Measurements from ENCODE around the gene ADGRL3.

- TF ChIP-seq EP300 (IDR thresholded peaks at IDR 0.05) (no peak), POLR2AphosphoS5 (IDR thresholded peaks at IDR 0.05) (no peak), CTCF (IDR thresholded peaks at IDR 0.05) (no peak)
Observed at GRCh38 chr4:61997831-61998230, 797.7 kb downstream of the ADGRL3 start.
